Tibial artery (tissue), 4 donors: Measurements from ENCODE around the gene PAQR5.

Source experiments
- DNase-seq, 2 donors: peaks; one replicate each; pipeline ENCODE4 v3.0.0-alpha.2; 2019
- H3K27ac ChIP-seq, 2 donors: fragments of 200-600 bp; sonication (generic) in 1 of 2; 1 replicate in 1 of 2; 2 replicates in 1 of 2; pipeline ENCODE4 v1.5.1; 2018 to 2019; ENCODE audit warnings: mild to moderate bottlenecking in 1 of 2
- H3K27me3 ChIP-seq, 2 donors: fragments of 200-600 bp; sonication (generic) in 1 of 2; one replicate each; pipeline versions ENCODE4 v1.5.1 to v1.6.0; 2016 to 2019
- H3K36me3 ChIP-seq, 3 donors: fragments of 200-600 bp; sonication (generic) in 2 of 3; one replicate each; pipeline ENCODE4 v1.5.1; 2016 to 2019; ENCODE audit warnings: mild to moderate bottlenecking in 2 of 3
- H3K4me1 ChIP-seq, 4 donors: fragments of 200-600 bp; sonication (generic) in 2 of 4; 1 replicate in 3 of 4; 2 replicates in 1 of 4; pipeline ENCODE4 v1.5.1; 2016 to 2019
- H3K4me3 ChIP-seq, 2 donors: fragments of 200-600 bp; sonication (generic) in 1 of 2; 1 replicate in 1 of 2; 2 replicates in 1 of 2; pipeline ENCODE4 v1.5.1; 2018 to 2019; ENCODE audit warnings: mild to moderate bottlenecking in 2 of 2
- H3K9me3 ChIP-seq, 3 donors: fragments of 200-600 bp; sonication (generic) in 1 of 3; one replicate each; pipeline ENCODE4 v1.5.1; 2016 to 2019
- CTCF ChIP-seq, 2 experiments: fragments of 200-600 bp in 1 of 2; fragments of 450-650 bp in 1 of 2; IDR thresholded peaks; one replicate each; pipeline ENCODE4 v1.5.1; 2017 to 2019; ENCODE audit warnings: antibody characterized with exemption in 2 of 2, mild to moderate bottlenecking in 1 of 2, moderate library complexity in 1 of 2
- intact Hi-C: fragments of 100-400 bp; cut with DNase I; formaldehyde crosslinking; loops from one replicate; pipeline ENCODE4 v1.15.0; 2023; ENCODE audit warnings: low total_unique reads

PAQR5 gene

DNA sequence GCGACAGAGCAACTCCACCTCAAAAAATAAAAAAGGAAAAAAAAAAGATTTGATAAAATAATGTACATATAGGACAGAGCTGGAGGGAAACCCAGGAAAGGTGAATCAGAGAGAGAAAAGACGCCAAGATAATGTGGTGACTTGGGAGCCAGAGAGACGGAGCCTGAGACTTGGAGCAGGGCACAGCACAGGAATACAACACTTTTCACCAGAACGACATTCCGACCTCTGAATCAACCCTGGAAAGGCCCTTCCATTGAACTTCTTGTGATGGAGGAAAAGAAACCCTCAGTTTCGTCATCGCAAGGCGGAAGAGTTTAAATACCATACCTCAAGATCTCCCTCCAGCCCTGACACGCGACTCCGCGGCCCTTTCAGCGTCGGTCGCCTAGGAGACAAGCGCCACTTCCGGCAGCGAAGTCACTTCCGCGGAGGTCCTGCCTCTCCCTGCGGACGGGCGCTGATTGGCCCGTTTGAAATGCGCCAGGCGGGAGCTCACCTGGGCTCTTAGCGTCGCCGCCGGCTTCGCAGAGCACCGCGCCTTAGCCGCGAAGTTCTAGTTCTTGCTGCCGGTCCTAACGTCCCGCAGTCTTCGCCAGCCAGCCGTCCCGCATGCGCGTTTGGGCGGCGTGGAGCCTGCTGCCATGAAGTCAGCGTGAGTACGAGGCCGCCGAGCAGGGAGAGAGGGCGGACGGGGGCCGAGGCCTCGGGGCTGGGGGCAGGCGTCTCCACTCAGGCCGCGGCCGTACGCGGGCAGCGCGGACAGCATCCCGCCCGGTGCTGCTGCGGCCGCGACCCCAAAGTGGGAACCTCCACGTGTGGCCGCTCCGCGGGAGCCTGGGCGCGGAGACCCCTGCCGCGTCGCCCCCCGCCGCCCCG, 115.3 kb downstream of the PAQR5 start, which contains the start of gene KIF23:
Gene KIF23 (plus strand): TSS at position 528 of the 879 bp plus-strand sequence. CDS start 117 bp downstream, at position 645.
- H3K4me3 ChIP-seq: peak within 1 kb of the TSS; percentile 62 to 71
- intact Hi-C loops: loop anchor here (2.0 kb wide), 1 partner anchor 39 kb away; the partner anchor contains the start of gene RPLP1
- no peak for TF ChIP-seq CTCF (IDR thresholded peaks at IDR 0.05)
- H3K27me3 ChIP-seq: no peaks in the 10 kb centered on the region
- H3K27ac ChIP-seq: peak within 1 kb of the TSS; percentile 52 to 64
- H3K36me3 ChIP-seq: no peaks in the 10 kb centered on the region
- H3K9me3 ChIP-seq: no peaks in the 10 kb centered on the region
- H3K4me1 ChIP-seq: peaks cover 0 to 70% (median 13%) of the 10 kb centered on the region in 4 donors
- DNase-seq: peak; percentile 87 to 92

GRCh38 chr15:69414701-69415167, 116.0 kb downstream of the PAQR5 start:
- H3K4me3 ChIP-seq: peak overlapping the region; percentile 62 to 71
- intact Hi-C loops: loop anchor here (2.0 kb wide), 1 partner anchor 38 kb away; the partner anchor contains the start of gene RPLP1
- H3K36me3 ChIP-seq: no peaks in the 10 kb centered on the region
- peak overlapping the region; percentile 52 to 64 for H3K27ac ChIP-seq
- DNase-seq: peak in 1 of 2 donors; percentile 40
- H3K27me3 ChIP-seq: no peaks in the 10 kb centered on the region
- TF ChIP-seq CTCF (IDR thresholded peaks at IDR 0.05): no peak
- no peaks in the 10 kb centered on the region for H3K9me3 ChIP-seq
- peaks cover 0 to 64% (median 13%) of the 10 kb centered on the region in 4 donors for H3K4me1 ChIP-seq

DNA sequence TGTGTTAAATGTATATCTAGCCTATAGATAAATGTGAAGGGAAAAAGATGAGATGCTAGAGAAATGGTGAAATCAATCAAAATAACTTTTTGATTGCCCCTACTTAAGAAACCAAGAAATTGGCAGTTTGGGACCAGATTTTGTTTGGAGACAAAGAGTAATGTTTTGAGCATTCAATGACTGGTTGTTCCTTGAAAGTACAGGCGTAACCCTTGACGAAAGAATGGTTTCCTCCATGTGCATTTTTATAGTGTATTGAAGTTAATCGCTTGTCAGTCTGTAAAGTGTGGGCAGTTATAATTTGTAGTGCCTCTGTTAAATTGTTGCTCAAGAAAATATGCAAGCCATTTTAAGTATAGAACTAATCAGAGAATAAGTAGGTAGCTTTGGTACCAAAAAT, 116.7 kb downstream of the PAQR5 start:
- peak overlapping the region; percentile 62 to 71 for H3K4me3 ChIP-seq
- peak overlapping the region; percentile 52 to 64 for H3K27ac ChIP-seq
- DNase-seq: no peak
- no peaks in the 10 kb centered on the region for H3K27me3 ChIP-seq
- H3K9me3 ChIP-seq: no peaks in the 10 kb centered on the region
- no peaks in the 10 kb centered on the region for H3K36me3 ChIP-seq
- peaks cover 0 to 58% (median 13%) of the 10 kb centered on the region in 4 donors for H3K4me1 ChIP-seq
- TF ChIP-seq CTCF (IDR thresholded peaks at IDR 0.05): no peak
- intact Hi-C loops: loop anchor here (2.0 kb wide), 1 partner anchor 37 kb away; the partner anchor contains the start of gene RPLP1

DNA sequence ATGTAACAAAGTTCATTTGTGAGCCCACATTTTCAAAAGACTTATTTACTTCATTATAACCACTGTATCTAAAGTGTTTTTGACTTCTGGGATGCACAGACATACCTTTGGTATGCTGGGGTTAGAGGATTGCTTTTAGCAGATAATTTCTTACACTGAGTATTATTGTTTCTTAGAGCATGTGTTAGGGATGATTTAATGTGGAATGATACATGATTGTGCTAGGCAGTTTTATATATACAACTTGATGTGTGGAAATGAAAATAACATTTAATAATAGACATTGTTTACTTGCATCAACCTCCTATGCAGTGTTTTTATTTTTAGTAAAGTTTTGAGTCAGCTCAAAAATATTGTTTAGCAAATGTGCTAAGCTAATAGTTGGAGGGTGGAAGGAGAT, 118.9 kb downstream of the PAQR5 start:
- H3K4me3 ChIP-seq: no peak overlapping the region
- DNase-seq: no peak
- no peaks in the 10 kb centered on the region for H3K9me3 ChIP-seq
- no peaks in the 10 kb centered on the region for H3K27me3 ChIP-seq
- no peak for TF ChIP-seq CTCF (IDR thresholded peaks at IDR 0.05)
- peaks cover 0 to 36% (median 13%) of the 10 kb centered on the region in 4 donors for H3K4me1 ChIP-seq
- peaks cover 0 to 7% (median 0%) of the 10 kb centered on the region in 3 donors for H3K36me3 ChIP-seq
- peak overlapping the region in 1 of 2 donors; percentile 17 for H3K27ac ChIP-seq
- intact Hi-C loops: no loop called here

- no peak overlapping the region for H3K27ac ChIP-seq
- no peaks in the 10 kb centered on the region for H3K27me3 ChIP-seq
- peaks cover 0 to 11% (median 0%) of the 10 kb centered on the region in 4 donors for H3K4me1 ChIP-seq
- H3K4me3 ChIP-seq: no peak overlapping the region
- no peak for DNase-seq
- H3K36me3 ChIP-seq: peaks cover 0 to 13% (median 0%) of the 10 kb centered on the region in 3 donors
- intact Hi-C loops: no loop called here
- no peaks in the 10 kb centered on the region for H3K9me3 ChIP-seq
- TF ChIP-seq CTCF (IDR thresholded peaks at IDR 0.05): no peak
Measured at GRCh38 chr15:69421498-69421897, 122.8 kb downstream of the PAQR5 start.
